PC-9 (cell line): ENCODE measurements around the gene ASCC1. TPM values are rescaled to one million over a fixed set of nuclear protein-coding genes. Genes with fewer than 3 reads are reported as not detected.
A peak's percentile ranks its signal among the peaks of the same experiment; 100 is the strongest.

Experiments used
- BruUV-seq: library from RNA; stranded (reverse); fragments of 400-500 nt; replicated peaks from 2 replicates; lab custom pipeline; 2021; lab: Mats Ljungman, UMichigan
- CTCF ChIA-PET: fragments of 300-600 bp; sonication (Branson Sonifier 250); formaldehyde crosslinking; loops from one replicate; lab custom pipeline; 2022; ENCODE audit warnings: antibody characterized with exemption; lab: Charles Lee
- POLR2A ChIA-PET: fragments of 300-600 bp; sonication (Branson Sonifier 250); formaldehyde crosslinking; loops from one replicate; lab custom pipeline; 2022; ENCODE audit warnings: antibody characterized with exemption; ENCODE audit not compliant: unreplicated experiment; lab: Charles Lee
- DNase-seq, 2 experiments: peaks; one replicate each; pipeline versions ENCODE4 v3.0.0 to v3.0.0-alpha.2; 2015 to 2022; ENCODE audit warnings: mixed read lengths in 1 of 2
- H2AFZ ChIP-seq: fragments of 200-600 bp; sonication (generic); 2 replicates; pipeline ENCODE4 v1.8.1; 2017; ENCODE audit warnings: antibody characterized with exemption
- H3F3A ChIP-seq: fragments of 200-600 bp; sonication (generic); 2 replicates; pipeline ENCODE4 v1.8.1; 2017; ENCODE audit warnings: antibody characterized with exemption, mild to moderate bottlenecking, low read depth; ENCODE audit not compliant: insufficient read depth
- H3K27ac ChIP-seq: fragments of 200-600 bp; sonication (generic); 2 replicates; pipeline ENCODE4 v1.6.1; 2016; ENCODE audit warnings: mixed run types
- H3K27me3 ChIP-seq: fragments of 200-600 bp; sonication (generic); 2 replicates; pipeline ENCODE4 v1.6.1; 2016; ENCODE audit warnings: low read depth, mixed run types; ENCODE audit not compliant: insufficient read depth
- H3K36me3 ChIP-seq: fragments of 200-600 bp; sonication (generic); 2 replicates; pipeline ENCODE4 v1.6.1; 2016; ENCODE audit warnings: low read depth, mixed run types
- H3K4me1 ChIP-seq: fragments of 200-600 bp; sonication (generic); replicated peaks from 2 replicates; pipeline ENCODE4 v1.6.1; 2016; ENCODE audit warnings: mixed run types; ENCODE audit not compliant: insufficient read depth
- H3K4me2 ChIP-seq: fragments of 200-600 bp; sonication (generic); 2 replicates; pipeline ENCODE4 v1.6.1; 2017; ENCODE audit warnings: mixed run types
- H3K4me3 ChIP-seq: fragments of 200-600 bp; sonication (generic); 2 replicates; pipeline ENCODE4 v1.6.1; 2016; ENCODE audit warnings: mixed run types
- H3K79me2 ChIP-seq: fragments of 200-600 bp; sonication (generic); 2 replicates; pipeline ENCODE4 v1.6.1; 2017; ENCODE audit warnings: low read depth, mixed run types
- H3K9me2 ChIP-seq: fragments of 200-600 bp; sonication (generic); 2 replicates; pipeline ENCODE4 v1.8.1; 2017; ENCODE audit warnings: mild to moderate bottlenecking; ENCODE audit not compliant: insufficient read depth
- H3K9me3 ChIP-seq: fragments of 200-600 bp; sonication (generic); 2 replicates; pipeline ENCODE4 v1.8.1; 2016; ENCODE audit warnings: low read depth; ENCODE audit not compliant: insufficient read depth
- H4K20me1 ChIP-seq: fragments of 200-600 bp; sonication (generic); 2 replicates; pipeline ENCODE4 v1.8.1; 2017; ENCODE audit not compliant: insufficient read depth
- EZH2 ChIP-seq: fragments of 200-600 bp; sonication (generic); IDR thresholded peaks from 2 replicates; pipeline ENCODE4 v1.8.0; 2017; ENCODE audit warnings: antibody characterized with exemption, low read depth
- intact Hi-C: fragments of 100-400 bp; cut with micrococcal nuclease; formaldehyde crosslinking; loops from one replicate; pipeline ENCODE4 v1.10.0; 2022; ENCODE audit not compliant: unreplicated experiment
- total RNA-seq: library from RNA; stranded (reverse); gene quantifications from 2 replicates; pipeline ENCODE4 v1.2.3, GENCODE V29; 2021
- TF ChIP-seq, protein P1 (sequence below): fragments of 200-600 bp; sonication (generic); conservative IDR thresholded peaks from 2 replicates; pipeline ENCODE4 v1.6.1; 2017; ENCODE audit warnings: mixed run types, antibody characterized with exemption, mild to moderate bottlenecking, moderate library complexity

ASCC1 gene
- total RNA-seq, 1 experiment from 2014 or later = 129 TPM

DNA sequence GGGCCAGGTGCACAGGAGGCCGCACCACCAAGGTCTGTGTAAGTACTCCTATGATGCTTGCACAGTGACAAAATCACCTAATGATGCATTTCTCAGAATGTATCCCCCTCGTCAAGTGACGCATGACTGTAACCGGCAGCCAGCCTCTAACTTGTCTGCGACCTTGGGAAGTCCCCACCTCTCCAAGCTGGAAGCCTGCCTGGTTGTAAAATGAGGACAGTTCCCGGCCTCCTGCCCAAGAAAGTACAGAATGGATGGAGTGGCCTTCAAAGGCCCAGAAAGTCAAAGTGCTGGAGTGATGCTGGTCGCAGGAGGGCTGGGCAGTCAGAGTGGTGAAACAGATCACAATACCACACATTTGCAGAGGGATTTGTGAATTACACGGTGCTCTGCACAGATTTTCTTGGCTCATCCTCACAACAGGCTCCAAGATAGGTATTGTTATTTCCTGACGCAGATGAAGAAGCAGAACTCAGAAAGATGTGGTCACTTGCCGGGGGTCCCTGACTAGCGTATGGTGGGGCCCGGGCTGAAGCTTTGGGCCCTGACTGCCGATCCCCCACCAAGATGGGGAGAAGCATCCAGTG, 150.5 kb downstream of the ASCC1 start:
- H3K4me2 ChIP-seq = no peak overlapping the region
- H2AFZ ChIP-seq = no peak overlapping the region
- no peaks in the 10 kb centered on the region for H3K27me3 ChIP-seq
- no peaks in the 10 kb centered on the region for H3K9me2 ChIP-seq
- BruUV-seq = no TSS peak
- H3K27ac ChIP-seq = no peak overlapping the region
- ChIA-PET CTCF (no interaction called here), POLR2A (no interaction called here)
- H3K9me3 ChIP-seq = no peaks in the 10 kb centered on the region
- intact Hi-C loops = no loop called here
- no peak overlapping the region for H3K4me3 ChIP-seq
- H3K4me1 ChIP-seq = peaks cover 19% of the 10 kb centered on the region
- no peaks in the 10 kb centered on the region for H4K20me1 ChIP-seq
- no peak for TF ChIP-seq EZH2
- TF ChIP-seq, protein P1, sequence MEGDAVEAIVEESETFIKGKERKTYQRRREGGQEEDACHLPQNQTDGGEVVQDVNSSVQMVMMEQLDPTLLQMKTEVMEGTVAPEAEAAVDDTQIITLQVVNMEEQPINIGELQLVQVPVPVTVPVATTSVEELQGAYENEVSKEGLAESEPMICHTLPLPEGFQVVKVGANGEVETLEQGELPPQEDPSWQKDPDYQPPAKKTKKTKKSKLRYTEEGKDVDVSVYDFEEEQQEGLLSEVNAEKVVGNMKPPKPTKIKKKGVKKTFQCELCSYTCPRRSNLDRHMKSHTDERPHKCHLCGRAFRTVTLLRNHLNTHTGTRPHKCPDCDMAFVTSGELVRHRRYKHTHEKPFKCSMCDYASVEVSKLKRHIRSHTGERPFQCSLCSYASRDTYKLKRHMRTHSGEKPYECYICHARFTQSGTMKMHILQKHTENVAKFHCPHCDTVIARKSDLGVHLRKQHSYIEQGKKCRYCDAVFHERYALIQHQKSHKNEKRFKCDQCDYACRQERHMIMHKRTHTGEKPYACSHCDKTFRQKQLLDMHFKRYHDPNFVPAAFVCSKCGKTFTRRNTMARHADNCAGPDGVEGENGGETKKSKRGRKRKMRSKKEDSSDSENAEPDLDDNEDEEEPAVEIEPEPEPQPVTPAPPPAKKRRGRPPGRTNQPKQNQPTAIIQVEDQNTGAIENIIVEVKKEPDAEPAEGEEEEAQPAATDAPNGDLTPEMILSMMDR = no peak
- no peaks in the 10 kb centered on the region for H3K79me2 ChIP-seq
- no peaks in the 10 kb centered on the region; the same call in 1 of the 2 replicates for H3F3A ChIP-seq
- H3K36me3 ChIP-seq = no peaks in the 10 kb centered on the region
- no peak for DNase-seq

DNA sequence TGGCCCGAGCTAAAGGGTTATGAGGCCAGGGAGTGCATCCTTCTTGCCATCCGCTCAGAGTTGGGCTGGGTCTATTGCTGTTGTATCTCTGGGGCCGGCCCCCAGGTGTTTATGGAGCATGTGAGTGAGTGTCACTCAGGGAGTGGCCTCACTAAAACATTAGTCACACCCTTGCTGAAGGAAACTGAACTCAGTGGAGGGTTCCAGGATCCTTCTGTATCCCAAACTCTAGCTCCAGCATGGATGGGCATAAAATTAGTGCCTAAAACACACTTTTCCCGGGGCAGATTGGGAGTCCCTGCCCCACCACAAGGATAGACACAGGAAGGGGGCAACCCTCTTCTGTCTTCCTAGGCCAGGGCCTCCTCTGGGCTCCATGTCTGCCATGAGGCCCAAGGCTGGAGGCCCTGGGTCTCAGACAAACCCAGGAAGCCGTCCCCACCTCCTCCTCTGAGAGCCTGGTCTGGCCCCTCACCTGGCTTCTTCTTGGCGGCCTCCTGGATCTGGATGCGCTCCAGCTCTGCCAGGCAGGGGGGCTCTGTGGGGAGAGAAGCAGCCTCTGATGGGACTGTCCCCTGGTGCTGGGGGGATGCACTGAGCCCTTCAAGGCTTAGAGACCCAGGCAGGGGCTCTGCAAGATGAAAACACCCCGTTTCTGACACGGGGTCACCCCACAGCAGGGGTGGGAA, 152.2 kb downstream of the ASCC1 start:
- DNase-seq = peak in 1 of 2 experiments; percentile 38
- Histone ChIP-seq H3K9me2 (no peaks in the 10 kb centered on the region), H3K27ac (no peak overlapping the region), H3K4me1 (peaks cover 13% of the 10 kb centered on the region), H3K9me3 (no peaks in the 10 kb centered on the region), H3K4me3 (no peak overlapping the region), H3K36me3 (no peaks in the 10 kb centered on the region), H3K4me2 (peak overlapping the region; percentile 10; the same call in 1 of the 2 replicates), H3K79me2 (no peaks in the 10 kb centered on the region), H2AFZ (no peak overlapping the region), H4K20me1 (no peaks in the 10 kb centered on the region), H3K27me3 (no peaks in the 10 kb centered on the region), H3F3A (no peaks in the 10 kb centered on the region; the same call in 1 of the 2 replicates)
- no TSS peak for BruUV-seq
- ChIA-PET CTCF (no interaction called here), POLR2A (interaction anchor here (0.5 to 0.6 kb wide), 2 partner anchors 25 to 566 kb away, joined by 10 to 12 read pairs; no protein-coding TSS in a partner anchor)
- intact Hi-C loops = no loop called here
- TF ChIP-seq, protein P1 = no peak
- TF ChIP-seq EZH2 = no peak

DNA sequence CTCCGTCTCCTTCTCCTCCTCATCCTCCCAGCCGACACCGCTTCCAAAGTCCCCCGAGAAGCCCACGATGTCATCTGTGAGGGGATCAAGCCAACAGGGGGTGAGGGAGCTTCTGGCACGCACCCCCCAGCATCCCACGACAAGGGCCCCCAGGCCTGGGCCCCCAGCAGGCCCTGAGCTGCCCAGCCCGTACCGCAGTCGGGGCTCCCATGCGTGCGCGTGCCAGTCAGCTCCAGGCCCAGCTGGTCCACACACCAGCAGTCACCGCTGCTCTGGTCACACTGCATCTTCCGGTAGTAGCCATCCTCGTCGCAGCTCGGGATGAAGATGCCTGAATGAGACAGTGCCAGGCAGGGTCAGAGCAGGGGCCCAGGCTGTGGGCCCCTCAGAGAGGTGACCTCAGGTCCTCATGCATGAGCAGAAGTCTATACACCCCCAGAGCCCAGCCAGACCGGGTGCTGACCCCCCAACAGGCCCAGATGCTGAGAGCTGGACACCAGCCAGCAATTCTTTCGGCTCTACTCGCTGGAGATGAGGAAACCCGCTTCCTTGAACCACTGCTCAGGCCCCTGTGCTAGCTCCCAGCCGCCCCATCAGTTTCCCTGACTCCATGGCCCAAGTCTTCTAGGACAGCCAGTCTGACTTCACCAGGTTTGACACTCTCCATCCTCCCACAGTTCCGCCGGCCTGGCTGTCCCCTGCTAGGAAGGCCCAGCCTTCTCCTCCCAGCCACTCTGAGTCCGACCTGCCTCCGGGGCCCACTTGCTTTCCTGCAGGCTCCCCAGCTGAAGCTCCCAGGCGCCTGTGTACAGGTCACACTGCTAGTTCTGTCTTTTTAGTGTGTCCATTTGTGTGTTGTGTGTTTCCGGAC, 153.0 kb downstream of the ASCC1 start:
- H3K9me2 ChIP-seq = no peaks in the 10 kb centered on the region
- no peak overlapping the region for H3K4me2 ChIP-seq
- H3K9me3 ChIP-seq = no peaks in the 10 kb centered on the region
- H2AFZ ChIP-seq = no peak overlapping the region
- TF ChIP-seq, protein P1 = no peak
- TF ChIP-seq EZH2 = no peak
- no TSS peak for BruUV-seq
- intact Hi-C loops = no loop called here
- H3K4me1 ChIP-seq = peaks cover 10% of the 10 kb centered on the region
- H3K36me3 ChIP-seq = no peaks in the 10 kb centered on the region
- no peaks in the 10 kb centered on the region for H3K79me2 ChIP-seq
- CTCF ChIA-PET = interaction anchor here (0.5 kb wide), 1 partner anchor 267 kb away, joined by 3 read pairs; no protein-coding TSS in a partner anchor
- no peaks in the 10 kb centered on the region; the same call in 1 of the 2 replicates for H3F3A ChIP-seq
- H3K27ac ChIP-seq = no peak overlapping the region
- no peak overlapping the region for H3K4me3 ChIP-seq
- POLR2A ChIA-PET = interaction anchor here (0.5 to 0.6 kb wide), 2 partner anchors 26 to 567 kb away, joined by 10 to 12 read pairs; no protein-coding TSS in a partner anchor
- DNase-seq = no peak
- no peaks in the 10 kb centered on the region for H4K20me1 ChIP-seq
- H3K27me3 ChIP-seq = no peaks in the 10 kb centered on the region
